Measurements from ENCODE around the gene SPSB4.
"Not testable (repeated sequence)": the region's sequence is repeated elsewhere in the genome, so short reads cannot be mapped to it uniquely, and the experiment has no call there.

- TF ChIP-seq POLR2A, CTCF, POLR2AphosphoS5 (IDR thresholded peaks at IDR 0.05): not testable (repeated sequence)
Measured at GRCh38 chr3:141113680-141114079, 62.5 kb downstream of the SPSB4 start.
